ENCODE measurements around the gene WDR45B. TPM values are rescaled to one million over a fixed set of nuclear protein-coding genes. Genes with fewer than 3 reads are reported as not detected.

The WDR45B gene
- total RNA-seq, 1 donor, result 47.0 TPM

- TF ChIP-seq, protein P1, sequence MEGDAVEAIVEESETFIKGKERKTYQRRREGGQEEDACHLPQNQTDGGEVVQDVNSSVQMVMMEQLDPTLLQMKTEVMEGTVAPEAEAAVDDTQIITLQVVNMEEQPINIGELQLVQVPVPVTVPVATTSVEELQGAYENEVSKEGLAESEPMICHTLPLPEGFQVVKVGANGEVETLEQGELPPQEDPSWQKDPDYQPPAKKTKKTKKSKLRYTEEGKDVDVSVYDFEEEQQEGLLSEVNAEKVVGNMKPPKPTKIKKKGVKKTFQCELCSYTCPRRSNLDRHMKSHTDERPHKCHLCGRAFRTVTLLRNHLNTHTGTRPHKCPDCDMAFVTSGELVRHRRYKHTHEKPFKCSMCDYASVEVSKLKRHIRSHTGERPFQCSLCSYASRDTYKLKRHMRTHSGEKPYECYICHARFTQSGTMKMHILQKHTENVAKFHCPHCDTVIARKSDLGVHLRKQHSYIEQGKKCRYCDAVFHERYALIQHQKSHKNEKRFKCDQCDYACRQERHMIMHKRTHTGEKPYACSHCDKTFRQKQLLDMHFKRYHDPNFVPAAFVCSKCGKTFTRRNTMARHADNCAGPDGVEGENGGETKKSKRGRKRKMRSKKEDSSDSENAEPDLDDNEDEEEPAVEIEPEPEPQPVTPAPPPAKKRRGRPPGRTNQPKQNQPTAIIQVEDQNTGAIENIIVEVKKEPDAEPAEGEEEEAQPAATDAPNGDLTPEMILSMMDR (IDR thresholded peaks at IDR 0.05; ENCODE audit: insufficient read depth, low read length), result no peak
- no peak for DNase-seq (ENCODE audit: low read depth)
- no peak overlapping the region for H3K4me3 ChIP-seq (ENCODE audit: low read depth, low read length)
Measured at GRCh38 chr17:82692268-82692667, 44.0 kb upstream of the WDR45B start.

DNA sequence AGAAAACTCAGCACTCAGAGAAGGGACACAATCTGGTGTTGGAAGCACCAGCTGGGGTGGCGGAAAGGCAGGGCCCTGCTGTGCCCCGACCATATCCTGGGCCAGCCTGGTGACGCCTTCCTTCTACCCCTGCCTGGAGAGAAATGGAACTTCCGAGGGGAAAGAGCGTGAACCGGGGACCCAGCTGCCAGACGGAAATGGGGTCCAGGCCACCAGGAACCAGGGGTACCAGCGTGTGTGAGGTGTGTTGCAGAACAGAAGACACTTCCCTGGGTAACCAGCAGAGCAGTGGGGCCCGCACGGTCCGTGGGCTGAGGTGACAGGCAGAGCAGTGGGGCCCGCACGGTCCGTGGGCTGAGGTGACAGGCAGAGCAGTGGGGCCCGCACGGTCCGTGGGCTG is 43.5 kb upstream of the WDR45B start:
- TF ChIP-seq, protein P1 (IDR thresholded peaks at IDR 0.05; ENCODE audit: insufficient read depth, low read length), result no peak
- no peak for DNase-seq (ENCODE audit: low read depth)
- no peak overlapping the region for H3K4me3 ChIP-seq (ENCODE audit: low read depth, low read length)

- no peak for DNase-seq (ENCODE audit: low read depth)
- TF ChIP-seq, protein P1 (IDR thresholded peaks at IDR 0.05; ENCODE audit: insufficient read depth, low read length), result no peak
- no peak overlapping the region for H3K4me3 ChIP-seq (ENCODE audit: low read depth, low read length)
Measured at GRCh38 chr17:82690786-82691489, 42.7 kb upstream of the WDR45B start.

- TF ChIP-seq, protein P1 (IDR thresholded peaks at IDR 0.05; ENCODE audit: insufficient read depth, low read length), result no peak
- no peak for DNase-seq (ENCODE audit: low read depth)
- H3K4me3 ChIP-seq (ENCODE audit: low read depth, low read length), result no peak overlapping the region
Measured at GRCh38 chr17:82689077-82689476, 40.8 kb upstream of the WDR45B start.

- H3K4me3 ChIP-seq (ENCODE audit: low read depth, low read length), result no peak overlapping the region
- no peak for DNase-seq (ENCODE audit: low read depth)
- TF ChIP-seq, protein P1 (IDR thresholded peaks at IDR 0.05; ENCODE audit: insufficient read depth, low read length), result no peak
Measured at GRCh38 chr17:82687871-82688270, 39.6 kb upstream of the WDR45B start.

GRCh38 chr17:82687375-82687861 is 39.2 kb upstream of the WDR45B start:
- H3K4me3 ChIP-seq (ENCODE audit: low read depth, low read length), result no peak overlapping the region
- TF ChIP-seq, protein P1 (IDR thresholded peaks at IDR 0.05; ENCODE audit: insufficient read depth, low read length), result no peak
- DNase-seq (ENCODE audit: low read depth), result no peak

Measured in fibroblast of the aortic adventitia (primary cell).